ENCODE results near the gene TSPEAR.
"Not testable (repeated sequence)": the region's sequence is repeated elsewhere in the genome, so short reads cannot be mapped to it uniquely, and the experiment has no call there.

Gene TSPEAR

DNA sequence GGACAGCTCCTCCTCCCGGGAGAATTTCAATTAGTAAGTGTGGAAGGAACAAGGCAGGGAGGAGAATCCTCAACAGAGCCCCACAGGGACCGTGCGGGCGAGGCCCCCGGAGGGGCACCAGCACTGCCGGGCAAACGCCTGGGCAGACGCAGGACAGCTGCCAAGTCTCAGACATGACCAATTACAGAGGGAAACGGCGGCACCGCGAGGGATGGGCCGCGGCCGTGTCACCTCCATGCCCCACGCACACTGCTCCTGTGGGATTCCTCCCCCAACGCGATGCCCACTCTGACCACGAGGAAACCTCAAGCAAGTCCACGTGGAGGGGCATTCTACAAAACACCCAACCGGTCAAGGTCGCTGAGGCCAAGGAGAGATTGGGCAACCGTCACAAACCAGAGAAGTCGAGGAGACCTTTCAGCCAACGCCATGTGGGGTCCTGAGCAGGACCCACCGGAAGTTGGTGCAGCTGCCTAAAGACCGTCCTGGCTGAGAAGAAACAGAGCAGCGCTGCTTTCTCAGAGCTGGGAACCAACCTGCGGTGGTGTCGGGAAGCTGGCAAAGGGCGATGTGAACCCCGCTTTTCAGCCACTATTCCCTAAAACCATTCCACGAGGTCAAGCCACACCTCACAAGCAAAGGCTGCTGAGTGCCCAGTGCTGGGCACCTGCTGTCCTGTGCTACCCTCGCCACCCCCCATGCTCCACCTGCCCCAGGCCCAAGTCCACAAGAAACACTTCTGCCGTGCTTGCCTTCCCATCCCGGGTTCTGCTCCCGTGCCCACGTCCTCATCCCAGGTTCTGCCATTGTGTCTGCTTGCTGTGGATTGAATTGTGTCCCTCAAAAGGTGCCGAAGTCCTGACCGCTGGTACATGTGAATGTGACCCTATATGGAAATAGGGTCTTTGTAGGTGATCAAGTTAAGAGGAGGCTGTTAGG lies 139.3 kb downstream of the TSPEAR start:
- DNase-seq (ENCODE audit: low read depth, low spot score) = no peak

DNA sequence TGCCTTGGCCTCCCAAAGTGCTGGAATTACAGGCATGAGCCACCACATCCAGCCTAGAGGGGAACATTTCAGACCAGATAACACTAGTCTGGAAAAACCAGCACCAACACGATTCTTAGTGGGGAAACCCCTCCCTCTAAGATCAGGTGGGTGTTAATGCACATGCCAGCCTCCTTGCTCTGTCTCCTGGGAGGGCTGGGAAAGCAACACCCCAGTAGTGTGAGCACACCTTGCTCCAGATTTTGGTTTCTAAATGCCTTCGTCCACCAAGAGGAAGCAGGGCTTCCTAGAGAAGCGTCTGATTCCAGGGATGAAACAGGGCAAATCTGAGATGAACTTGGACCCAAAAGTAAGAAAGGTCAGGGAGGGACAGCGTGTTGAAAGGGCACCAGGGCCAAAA lies 140.1 kb downstream of the TSPEAR start:
- DNase-seq (ENCODE audit: low read depth, low spot score) = no peak

DNA sequence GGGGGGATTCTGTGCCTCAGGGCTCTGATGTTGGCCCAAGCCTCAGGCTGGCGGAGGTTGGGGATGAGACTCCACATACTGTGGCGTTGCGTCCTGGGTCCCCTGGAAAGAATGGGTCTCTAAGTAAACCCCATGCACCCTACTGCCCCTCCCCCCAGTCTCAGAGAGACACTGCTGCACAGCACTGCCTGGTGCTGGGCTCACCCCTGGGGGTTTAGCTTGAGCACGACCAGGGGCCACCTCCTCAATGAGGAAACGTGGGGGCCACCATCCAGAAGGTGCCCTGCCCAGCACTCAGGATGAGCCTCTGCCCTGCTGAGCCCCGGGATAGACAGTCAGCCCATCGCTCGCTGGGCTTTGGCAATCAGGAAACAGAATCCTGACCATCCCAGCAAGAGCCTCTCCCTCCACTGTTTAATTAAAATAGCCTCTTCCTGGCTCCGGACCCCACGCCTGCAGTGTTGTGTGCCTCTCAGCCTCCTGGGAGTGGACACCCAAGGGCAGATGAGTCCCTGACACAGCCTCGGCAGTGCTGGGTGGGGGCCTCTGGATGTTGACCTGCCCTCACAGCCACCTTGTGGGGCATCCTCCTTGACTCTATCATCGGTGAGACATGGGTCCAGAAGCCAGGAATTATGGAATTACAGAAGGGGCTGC lies 141.4 kb downstream of the TSPEAR start:
- no peak for DNase-seq (ENCODE audit: low read depth, low spot score)

DNA sequence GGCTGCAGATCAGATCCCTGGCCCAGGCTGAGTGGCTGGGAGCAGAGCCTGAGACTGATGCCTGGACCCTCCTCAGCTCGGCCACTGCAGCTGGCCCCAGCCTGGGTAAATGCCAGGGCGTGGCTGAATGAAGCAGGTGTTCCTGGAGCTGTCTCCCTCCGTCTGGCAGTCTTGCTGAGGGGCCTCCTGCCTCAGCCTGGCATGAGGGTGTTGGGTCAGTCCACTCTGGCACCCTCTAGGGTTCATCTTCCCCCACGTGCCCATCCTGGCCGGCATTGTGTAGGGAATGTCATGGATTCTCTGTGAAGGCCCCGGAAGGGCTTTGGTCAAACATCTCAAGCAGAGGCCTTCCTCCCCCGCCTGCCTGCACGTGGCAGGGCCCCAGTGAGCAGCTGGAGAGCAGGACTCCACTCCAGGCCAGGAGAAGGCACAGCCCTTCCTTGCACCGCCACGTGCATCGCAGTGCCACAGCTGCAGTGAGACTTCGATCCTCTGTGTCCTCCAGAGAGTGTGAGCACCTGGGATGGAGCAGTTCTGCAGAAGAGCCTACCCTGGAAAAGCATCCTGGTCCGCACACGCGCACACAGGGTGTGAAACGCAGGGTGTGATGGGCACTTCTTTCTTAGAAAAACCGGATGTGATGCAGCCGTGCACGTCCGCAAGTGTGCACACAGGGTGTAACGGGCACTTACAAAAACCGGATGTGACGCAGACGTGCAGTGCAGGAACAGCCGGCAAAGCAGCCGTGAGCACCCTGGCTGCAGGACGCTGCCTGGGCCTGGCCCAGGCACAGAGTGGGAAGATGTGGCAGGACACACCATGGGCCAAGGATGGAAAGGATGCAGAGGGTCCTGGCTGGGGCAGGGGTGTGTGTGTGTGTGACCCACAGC lies 142.5 kb downstream of the TSPEAR start:
- DNase-seq (ENCODE audit: low read depth, low spot score) = no peak

DNA sequence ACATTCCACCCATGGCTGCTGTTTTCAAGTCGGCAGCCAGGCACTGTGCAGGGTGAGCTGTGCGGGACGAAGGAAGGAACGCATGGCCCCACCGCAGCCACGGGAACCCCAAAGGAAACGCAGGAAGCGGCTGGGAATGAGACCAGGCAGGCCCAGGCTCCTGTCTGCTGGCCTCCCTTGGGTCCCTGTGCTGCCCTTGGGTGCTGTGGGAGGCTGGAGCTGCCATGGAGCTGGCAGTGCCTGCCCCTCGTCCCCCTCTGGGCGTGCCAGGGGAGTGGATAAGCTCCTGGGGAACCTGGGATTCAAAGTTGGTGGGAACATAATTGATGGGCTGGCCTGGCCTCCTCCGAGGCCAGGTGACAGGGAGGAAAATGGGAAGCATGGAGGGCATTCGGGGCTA lies 143.1 kb downstream of the TSPEAR start:
- DNase-seq (ENCODE audit: low read depth, low spot score) = no peak

DNA sequence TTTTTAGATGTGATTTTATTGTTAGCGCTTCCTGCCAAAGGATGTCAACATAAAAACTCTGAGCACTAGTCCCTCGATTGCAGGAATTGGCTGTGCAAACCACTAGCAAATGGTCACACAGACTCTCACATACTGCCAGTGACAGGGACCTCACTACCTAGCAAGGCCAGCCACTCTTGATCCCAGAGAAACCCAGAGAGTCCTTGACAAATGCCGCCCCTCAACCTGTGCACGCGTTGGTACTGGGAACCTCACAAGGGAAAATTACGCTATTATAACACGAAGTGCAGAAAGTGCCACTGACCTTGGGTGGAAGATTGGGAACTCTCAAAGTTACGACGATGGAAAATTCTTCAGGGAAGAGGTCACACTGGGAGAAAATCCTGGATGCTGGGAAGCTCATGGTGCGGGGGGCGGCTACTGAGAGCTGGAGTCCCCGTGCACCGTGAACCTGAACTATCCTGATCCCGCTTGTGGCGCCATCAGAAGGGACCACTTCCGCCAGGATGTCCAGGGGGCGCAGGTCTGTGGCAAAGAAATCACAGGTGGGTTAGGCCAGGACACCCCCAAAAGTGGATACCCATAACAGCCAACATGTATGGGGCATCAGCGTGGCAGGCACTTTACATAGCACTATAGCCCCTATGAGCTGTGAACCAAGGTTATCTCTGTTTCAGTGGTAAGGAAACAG lies 143.7 kb downstream of the TSPEAR start:
- no peak for DNase-seq (ENCODE audit: low read depth, low spot score)

DNA sequence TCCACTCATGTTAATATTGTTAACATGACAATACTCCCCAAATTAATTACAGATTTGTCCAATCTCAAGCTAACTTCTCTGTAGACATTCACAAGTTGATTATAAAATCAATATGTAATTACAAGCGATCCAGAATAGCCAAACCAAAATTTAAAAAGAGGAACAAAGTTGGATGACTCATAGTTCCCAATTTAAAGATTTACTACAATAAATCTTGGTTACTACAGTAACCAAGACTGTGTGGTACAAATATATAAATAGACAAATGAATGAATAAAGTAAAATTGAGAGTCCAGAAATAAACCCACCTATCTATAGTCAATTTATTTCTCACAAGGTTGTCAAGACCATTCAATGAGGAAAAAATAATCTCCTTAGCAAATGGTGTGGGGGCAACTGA lies 145.0 kb downstream of the TSPEAR start:
- DNase-seq (ENCODE audit: low read depth, low spot score) = no peak

- no peak for DNase-seq (ENCODE audit: low read depth, low spot score)
Measured at GRCh38 chr21:44564886-44565598, 146.3 kb downstream of the TSPEAR start.

DNA sequence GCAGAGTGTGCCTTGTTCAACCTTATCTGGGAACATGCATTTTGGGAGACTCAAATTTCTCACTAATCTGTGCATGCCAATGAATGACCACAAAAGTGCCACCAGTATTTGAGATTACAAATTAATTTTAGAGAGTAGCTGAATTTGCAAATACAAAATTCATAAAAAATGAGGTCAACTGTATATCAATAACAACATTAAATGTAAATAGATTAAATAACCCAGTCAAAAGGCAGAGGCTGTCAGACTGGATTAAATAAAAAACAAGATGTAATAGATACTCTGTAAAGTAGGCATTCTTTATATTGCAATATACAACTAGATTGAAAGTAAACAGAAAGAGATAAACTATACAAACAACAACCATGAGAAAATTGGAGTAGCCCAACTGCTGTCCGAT lies 147.3 kb downstream of the TSPEAR start:
- DNase-seq (ENCODE audit: low read depth, low spot score) = no peak

- no peak for DNase-seq (ENCODE audit: low read depth, low spot score)
Measured at GRCh38 chr21:44558695-44559094, 152.7 kb downstream of the TSPEAR start, which contains the start of gene KRTAP10-3. KRTAP10-3 (minus strand) TSS chr21:44558795; CDS start chr21:44558715, 80 bp downstream.

DNA sequence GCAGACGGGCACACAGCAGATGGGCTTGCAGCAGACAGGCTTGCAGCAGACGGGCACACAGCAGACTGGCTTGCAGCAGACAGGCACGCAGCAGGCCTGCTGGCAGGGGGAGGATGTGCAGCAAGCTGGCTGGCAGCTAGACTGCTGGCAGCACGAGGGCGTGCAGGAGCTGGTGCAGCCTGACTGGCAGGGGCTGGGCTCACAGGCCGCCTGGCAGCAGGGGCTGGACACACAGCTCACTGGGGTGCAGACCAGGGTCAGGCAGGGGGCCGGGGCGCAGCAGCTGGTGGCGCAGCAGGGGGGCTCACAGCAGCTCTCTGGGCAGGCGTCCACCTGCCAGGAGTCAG lies 153.1 kb downstream of the TSPEAR start:
- DNase-seq (ENCODE audit: low read depth, low spot score) = not testable (repeated sequence)

DNA sequence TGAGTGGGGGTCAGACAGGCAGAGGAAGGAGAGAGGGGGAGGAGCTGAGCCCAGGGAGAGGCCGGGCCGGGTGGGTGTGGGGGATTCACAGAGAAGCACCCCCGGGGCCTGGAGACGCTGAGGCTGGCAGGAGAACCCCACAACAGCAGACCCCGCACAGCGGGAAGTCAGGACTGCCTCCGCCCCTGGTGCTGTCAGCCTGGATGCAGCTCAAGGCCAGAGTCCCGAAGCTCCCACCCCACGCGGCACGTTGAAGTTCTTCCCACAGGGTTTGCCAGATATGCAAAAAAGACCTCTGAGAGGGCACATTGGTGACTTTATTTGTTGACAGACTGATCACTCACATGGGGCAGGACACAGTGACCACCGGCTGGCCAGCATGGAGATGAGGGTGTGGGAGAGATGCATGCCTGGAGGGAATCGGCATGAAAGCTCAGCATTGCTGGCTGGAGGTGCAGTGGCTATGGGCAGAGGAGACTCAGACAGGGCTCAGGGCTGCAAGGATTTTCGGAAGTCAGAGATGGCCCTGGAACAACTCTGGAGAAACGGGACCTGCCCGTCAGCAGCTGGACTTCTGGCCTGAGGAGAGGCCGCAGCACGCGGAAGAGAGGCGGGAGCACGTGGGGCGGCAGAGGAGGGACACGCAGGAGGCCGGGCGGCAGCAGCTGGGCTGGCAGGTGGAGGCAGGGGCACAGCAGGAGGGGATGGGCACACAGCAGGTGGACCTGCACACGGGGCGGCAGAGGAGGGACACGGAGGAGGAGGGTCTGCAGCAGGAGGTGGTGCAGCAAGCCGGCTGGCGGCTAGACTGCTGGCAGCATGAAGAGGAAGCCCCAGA lies 153.7 kb downstream of the TSPEAR start:
- no peak for DNase-seq (ENCODE audit: low read depth, low spot score)

DNA sequence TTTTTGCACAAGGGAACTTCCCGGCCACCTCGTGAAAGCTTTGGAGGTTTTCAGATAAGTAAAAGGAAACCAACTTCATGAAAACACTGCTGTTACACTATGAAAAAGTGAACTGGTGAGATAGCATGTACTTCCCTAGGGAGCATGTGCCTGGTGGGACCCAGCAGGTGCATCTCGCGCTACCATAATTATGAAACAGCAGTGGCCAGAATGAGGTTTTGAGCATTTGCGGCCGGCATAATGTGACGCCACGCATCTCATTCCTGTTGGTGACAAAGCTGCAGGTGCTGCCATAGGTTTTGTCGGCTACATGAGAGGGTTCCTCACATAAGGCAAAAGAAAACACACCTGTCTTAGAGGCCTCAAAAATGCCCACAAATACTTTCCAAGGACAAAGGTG lies 154.5 kb downstream of the TSPEAR start:
- DNase-seq (ENCODE audit: low read depth, low spot score) = no peak

DNA sequence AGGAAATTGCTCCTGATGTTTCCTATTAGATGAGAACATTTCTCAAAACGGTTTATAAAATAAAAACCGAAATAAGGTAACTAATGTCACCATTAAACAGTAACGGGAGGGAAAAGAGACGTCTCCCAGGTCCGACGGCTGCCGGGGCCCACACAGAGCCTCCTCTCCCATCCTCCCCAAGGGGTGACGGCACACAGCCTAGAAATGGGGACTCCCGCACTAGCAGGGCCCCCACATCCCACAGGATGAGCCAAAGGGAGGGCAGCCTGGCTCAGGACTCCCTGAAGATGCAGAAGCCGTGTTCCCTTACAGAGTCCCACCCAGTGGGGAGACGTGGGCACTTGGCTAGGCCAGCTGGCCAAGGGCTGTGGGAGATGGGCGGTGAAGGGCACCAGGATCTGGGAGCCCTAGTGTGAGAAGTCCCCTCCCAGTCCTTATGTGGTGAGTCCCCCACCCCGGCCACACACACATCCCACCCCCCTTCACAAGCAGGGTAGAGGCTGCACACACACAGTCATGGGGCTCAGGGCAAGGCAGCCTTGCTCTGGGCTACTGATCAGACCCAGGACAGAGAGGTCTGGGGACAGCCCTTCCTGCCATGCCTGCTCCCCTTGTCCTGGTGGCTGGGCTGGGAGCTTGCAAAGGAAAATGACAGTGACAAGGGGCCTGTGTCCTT lies 156.0 kb downstream of the TSPEAR start:
- DNase-seq (ENCODE audit: low read depth, low spot score) = no peak

GRCh38 chr21:44552681-44553080 lies 158.7 kb downstream of the TSPEAR start:
- DNase-seq (ENCODE audit: low read depth, low spot score) = no peak

- no peak for DNase-seq (ENCODE audit: low read depth, low spot score)
Measured at GRCh38 chr21:44552136-44552535, 159.2 kb downstream of the TSPEAR start.

DNA sequence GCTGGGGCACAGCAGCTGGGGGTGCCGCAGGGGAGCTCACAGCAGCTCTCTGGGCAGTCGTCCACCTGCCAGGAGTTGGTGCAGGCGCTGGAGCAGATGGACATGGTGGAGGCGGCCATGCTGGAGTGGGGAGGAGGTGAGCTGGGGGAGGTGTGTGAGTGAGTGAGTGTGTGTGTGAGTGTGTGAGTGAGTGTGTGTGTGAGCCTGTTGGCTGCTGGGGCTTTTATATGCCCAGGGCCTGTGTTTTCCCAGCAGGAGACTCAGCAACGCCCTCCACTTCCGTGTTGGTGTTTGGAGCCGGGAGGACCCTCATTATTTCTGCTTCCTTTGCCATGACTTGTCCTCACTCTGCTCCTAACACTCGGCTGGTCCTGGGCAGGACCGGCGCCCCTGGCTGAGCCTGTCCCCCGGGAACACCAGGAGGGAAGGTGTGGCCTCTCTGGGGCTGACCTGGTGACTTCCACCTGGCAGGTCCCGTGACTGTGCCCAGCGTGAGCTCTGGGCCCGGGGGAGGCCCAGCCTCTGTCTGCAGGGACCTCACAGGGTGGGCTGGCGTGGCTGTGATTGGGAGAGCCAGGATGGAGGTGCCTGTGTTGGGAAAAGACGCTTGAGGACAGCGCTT lies 159.9 kb downstream of the TSPEAR start, which contains the start of gene KRTAP10-2:
KRTAP10-2 (minus strand) TSS at position 166 of the 622 bp plus-strand sequence; CDS start at position 119, 47 bp downstream.
- no peak for DNase-seq (ENCODE audit: low read depth, low spot score)

DNA sequence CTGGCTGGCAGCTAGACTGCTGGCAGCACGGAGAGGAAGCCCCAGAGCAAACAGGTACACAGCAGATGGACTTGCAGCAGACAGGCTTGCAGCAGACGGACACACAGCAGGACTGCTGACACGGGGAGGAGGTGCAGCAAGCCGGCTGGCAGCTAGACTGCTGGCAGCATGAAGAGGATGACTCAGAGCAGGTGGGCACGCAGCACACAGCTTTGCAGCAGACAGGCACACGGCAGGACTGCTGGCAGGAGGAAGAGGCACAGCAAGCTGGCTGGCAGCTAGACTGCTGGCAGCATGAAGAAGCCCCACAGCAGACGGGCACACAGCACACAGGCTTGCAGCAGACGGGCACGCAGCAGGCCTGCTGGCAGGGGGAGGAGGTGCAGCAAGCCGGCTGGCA lies 160.6 kb downstream of the TSPEAR start:
- no peak for DNase-seq (ENCODE audit: low read depth, low spot score)

- not testable (repeated sequence) for DNase-seq (ENCODE audit: low read depth, low spot score)
Measured at GRCh38 chr21:44550285-44550684, 161.1 kb downstream of the TSPEAR start.
